Choroid plexus epithelial cell (primary cell): ENCODE results near the gene DDX3X.

ENCODE experiments used
- DNase-seq: peaks from one replicate; pipeline ENCODE4 v3.0.0-alpha.2; 2010; ENCODE audit warnings: low read depth
- H3K4me3 ChIP-seq: 2 replicates; pipeline ENCODE4 v1.5.1; 2011; ENCODE audit warnings: low read depth, mild to moderate bottlenecking, control low read depth, low read length, moderate library complexity
- CTCF ChIP-seq: conservative IDR thresholded peaks from 2 replicates; pipeline ENCODE4 v1.5.1; 2011; ENCODE audit warnings: low read depth, mild to moderate bottlenecking, control low read depth, inconsistent platforms, low read length, moderate library complexity

The DDX3X gene

GRCh38 chrX:41327341-41327740, 6.6 kb upstream of the DDX3X start:
- no peak for DNase-seq

GRCh38 chrX:41329101-41329500, 4.9 kb upstream of the DDX3X start:
- no peak overlapping the region for H3K4me3 ChIP-seq
- TF ChIP-seq CTCF: no peak
- DNase-seq: no peak

More at GRCh38 chrX:41327341-41327740, 6.6 kb upstream of the DDX3X start:
- H3K4me3 ChIP-seq: no peak overlapping the region
- TF ChIP-seq CTCF: no peak

- TF ChIP-seq CTCF: no peak
- no peak overlapping the region for H3K4me3 ChIP-seq
Measured at GRCh38 chrX:41332005-41332404, 2.0 kb upstream of the DDX3X start.

GRCh38 chrX:41332408-41333002, 1.5 kb upstream of the DDX3X start:
- peak overlapping the region; percentile 89 for H3K4me3 ChIP-seq
- TF ChIP-seq CTCF: no peak
- DNase-seq: peak; percentile 58

More at GRCh38 chrX:41332005-41332404, 2.0 kb upstream of the DDX3X start:
- DNase-seq: no peak

GRCh38 chrX:41333003-41333743, 789 bp upstream of the DDX3X start:
- TF ChIP-seq CTCF: no peak
- DNase-seq: peak; percentile 81
- H3K4me3 ChIP-seq: peak overlapping the region; percentile 89

- peak; percentile 65 for DNase-seq
- peak overlapping the region; percentile 89 for H3K4me3 ChIP-seq
- no peak for TF ChIP-seq CTCF
Measured at GRCh38 chrX:41334363-41335197, 618 bp downstream of the DDX3X start.
